Stimulated activated CD4-positive, alpha-beta T cell treated with anti-CD3 and anti-CD28 coated beads, Interleukin-1b, Interleukin-23, amount 100 ng/mL, for 1 hour (primary cell): ENCODE measurements around the gene C19orf12.

Experiments
- DNase-seq, 2 donors: peaks; one replicate each; pipeline ENCODE4 v3.0.0-alpha.2; 2020; ENCODE audit warnings: low read depth in 2 of 2

The C19orf12 gene

GRCh38 chr19:29664753-29665214 lies 50.3 kb downstream of the C19orf12 start:
- no peak for DNase-seq

- no peak for DNase-seq
Observed at GRCh38 chr19:29663861-29664752, 51.0 kb downstream of the C19orf12 start.

- DNase-seq: no peak
Observed at GRCh38 chr19:29662604-29663404, 52.3 kb downstream of the C19orf12 start.

GRCh38 chr19:29662278-29662603 lies 52.8 kb downstream of the C19orf12 start:
- DNase-seq: no peak

- DNase-seq: no peak
Observed at GRCh38 chr19:29660835-29661234, 54.2 kb downstream of the C19orf12 start.

GRCh38 chr19:29658221-29658991 lies 56.7 kb downstream of the C19orf12 start:
- no peak for DNase-seq

GRCh38 chr19:29655648-29656335 lies 59.3 kb downstream of the C19orf12 start:
- no peak for DNase-seq

GRCh38 chr19:29653398-29653797 lies 61.7 kb downstream of the C19orf12 start:
- no peak for DNase-seq

- no peak for DNase-seq
Observed at GRCh38 chr19:29651622-29652394, 63.3 kb downstream of the C19orf12 start.

GRCh38 chr19:29650772-29651387 lies 64.2 kb downstream of the C19orf12 start:
- DNase-seq: no peak
